SK-N-SH (cell line): Measurements from ENCODE around the gene GALNT14.

ENCODE experiments used
- EP300 ChIP-seq, 2 experiments: IDR thresholded peaks; 2 replicates each; pipeline versions ENCODE4 v1.4.0 to v1.6.1; 2012; ENCODE audit warnings: borderline replicate concordance in 1 of 2, low read depth in 1 of 2, low read length in 1 of 2
- FOXM1 ChIP-seq: IDR thresholded peaks from 2 replicates; pipeline ENCODE4 v1.4.0; 2012; ENCODE audit warnings: low read depth, mild to moderate bottlenecking
- JUND ChIP-seq: IDR thresholded peaks from 2 replicates; pipeline ENCODE4 v1.4.0; 2012
- RCOR1 ChIP-seq: fragments of 150-350 bp; IDR thresholded peaks from 2 replicates; pipeline ENCODE4 v1.6.1; 2017; ENCODE audit warnings: antibody characterized with exemption, low read length
- TF ChIP-seq, protein P1 (sequence below): fragments of 200-600 bp; sonication (generic); IDR thresholded peaks from 2 replicates; pipeline ENCODE4 v1.6.1; 2017; ENCODE audit warnings: antibody characterized with exemption, mild to moderate bottlenecking, moderate library complexity
- TF ChIP-seq, protein P2 (sequence below): IDR thresholded peaks from 2 replicates; pipeline ENCODE4 v1.4.0; 2012; ENCODE audit warnings: low read depth
- TF ChIP-seq, protein P3 (sequence below): fragments of 150-350 bp; IDR thresholded peaks from 2 replicates; pipeline ENCODE4 v1.6.1; 2016; ENCODE audit warnings: mild to moderate bottlenecking, low read depth, low read length

DNA sequence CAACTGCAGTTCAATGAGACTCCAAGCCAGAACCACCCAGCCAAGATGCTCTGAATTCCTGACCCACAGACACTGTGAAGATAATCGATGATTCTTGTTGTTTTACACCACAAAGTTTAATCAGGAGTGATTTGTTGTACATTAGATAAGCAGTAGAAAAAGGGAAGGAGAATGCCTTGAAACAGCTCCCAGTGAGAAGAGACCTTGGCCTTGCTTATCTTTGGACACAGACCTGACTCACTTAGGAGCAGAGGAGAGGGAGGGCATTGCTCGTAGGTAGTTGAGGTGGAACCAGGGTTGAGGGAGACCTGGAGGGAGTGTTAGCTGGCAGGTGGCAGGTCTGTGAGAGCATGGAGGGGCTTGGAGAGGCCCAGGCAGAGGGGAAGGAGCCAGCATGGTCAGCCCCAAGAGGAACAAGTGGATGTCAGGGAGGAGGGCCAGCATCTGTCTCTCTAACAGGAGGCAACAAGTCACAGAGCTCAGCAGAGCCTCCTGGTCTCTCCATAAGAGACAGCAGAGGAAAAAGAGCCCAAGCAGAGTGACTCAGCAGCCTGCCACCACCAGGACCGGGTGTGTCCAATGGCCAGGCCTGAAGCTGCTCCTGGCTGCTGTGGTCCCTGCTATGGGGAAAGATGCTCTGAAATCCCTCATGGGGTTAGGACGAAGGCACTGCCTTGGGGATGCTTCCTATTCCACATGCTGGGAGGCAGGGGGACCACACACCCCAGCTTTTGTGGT is 169.4 kb downstream of the GALNT14 start:
- TF ChIP-seq JUND (no peak), RCOR1 (no peak), EP300 (IDR thresholded peaks at IDR 0.05; ENCODE audit: borderline replicate concordance in 1 of 2, low read depth in 1 of 2, low read length in 1 of 2) (no peak), FOXM1 (no peak)
- TF ChIP-seq, protein P1, sequence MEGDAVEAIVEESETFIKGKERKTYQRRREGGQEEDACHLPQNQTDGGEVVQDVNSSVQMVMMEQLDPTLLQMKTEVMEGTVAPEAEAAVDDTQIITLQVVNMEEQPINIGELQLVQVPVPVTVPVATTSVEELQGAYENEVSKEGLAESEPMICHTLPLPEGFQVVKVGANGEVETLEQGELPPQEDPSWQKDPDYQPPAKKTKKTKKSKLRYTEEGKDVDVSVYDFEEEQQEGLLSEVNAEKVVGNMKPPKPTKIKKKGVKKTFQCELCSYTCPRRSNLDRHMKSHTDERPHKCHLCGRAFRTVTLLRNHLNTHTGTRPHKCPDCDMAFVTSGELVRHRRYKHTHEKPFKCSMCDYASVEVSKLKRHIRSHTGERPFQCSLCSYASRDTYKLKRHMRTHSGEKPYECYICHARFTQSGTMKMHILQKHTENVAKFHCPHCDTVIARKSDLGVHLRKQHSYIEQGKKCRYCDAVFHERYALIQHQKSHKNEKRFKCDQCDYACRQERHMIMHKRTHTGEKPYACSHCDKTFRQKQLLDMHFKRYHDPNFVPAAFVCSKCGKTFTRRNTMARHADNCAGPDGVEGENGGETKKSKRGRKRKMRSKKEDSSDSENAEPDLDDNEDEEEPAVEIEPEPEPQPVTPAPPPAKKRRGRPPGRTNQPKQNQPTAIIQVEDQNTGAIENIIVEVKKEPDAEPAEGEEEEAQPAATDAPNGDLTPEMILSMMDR, result no peak
- TF ChIP-seq, protein P2, sequence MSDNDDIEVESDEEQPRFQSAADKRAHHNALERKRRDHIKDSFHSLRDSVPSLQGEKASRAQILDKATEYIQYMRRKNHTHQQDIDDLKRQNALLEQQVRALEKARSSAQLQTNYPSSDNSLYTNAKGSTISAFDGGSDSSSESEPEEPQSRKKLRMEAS, result no peak
- TF ChIP-seq, protein P3, sequence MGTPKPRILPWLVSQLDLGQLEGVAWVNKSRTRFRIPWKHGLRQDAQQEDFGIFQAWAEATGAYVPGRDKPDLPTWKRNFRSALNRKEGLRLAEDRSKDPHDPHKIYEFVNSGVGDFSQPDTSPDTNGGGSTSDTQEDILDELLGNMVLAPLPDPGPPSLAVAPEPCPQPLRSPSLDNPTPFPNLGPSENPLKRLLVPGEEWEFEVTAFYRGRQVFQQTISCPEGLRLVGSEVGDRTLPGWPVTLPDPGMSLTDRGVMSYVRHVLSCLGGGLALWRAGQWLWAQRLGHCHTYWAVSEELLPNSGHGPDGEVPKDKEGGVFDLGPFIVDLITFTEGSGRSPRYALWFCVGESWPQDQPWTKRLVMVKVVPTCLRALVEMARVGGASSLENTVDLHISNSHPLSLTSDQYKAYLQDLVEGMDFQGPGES, result no peak
